Measurements from ENCODE around the gene POLR2E. TPM values are rescaled to one million over a fixed set of nuclear protein-coding genes. Genes with fewer than 3 reads are reported as not detected.

Gene POLR2E
- total and polyA plus RNA-seq, 2 of the 13 experiments (the other 11 are each of a cell fraction or from before 2014, with no cell fraction given): 140 to 272 TPM

DNA sequence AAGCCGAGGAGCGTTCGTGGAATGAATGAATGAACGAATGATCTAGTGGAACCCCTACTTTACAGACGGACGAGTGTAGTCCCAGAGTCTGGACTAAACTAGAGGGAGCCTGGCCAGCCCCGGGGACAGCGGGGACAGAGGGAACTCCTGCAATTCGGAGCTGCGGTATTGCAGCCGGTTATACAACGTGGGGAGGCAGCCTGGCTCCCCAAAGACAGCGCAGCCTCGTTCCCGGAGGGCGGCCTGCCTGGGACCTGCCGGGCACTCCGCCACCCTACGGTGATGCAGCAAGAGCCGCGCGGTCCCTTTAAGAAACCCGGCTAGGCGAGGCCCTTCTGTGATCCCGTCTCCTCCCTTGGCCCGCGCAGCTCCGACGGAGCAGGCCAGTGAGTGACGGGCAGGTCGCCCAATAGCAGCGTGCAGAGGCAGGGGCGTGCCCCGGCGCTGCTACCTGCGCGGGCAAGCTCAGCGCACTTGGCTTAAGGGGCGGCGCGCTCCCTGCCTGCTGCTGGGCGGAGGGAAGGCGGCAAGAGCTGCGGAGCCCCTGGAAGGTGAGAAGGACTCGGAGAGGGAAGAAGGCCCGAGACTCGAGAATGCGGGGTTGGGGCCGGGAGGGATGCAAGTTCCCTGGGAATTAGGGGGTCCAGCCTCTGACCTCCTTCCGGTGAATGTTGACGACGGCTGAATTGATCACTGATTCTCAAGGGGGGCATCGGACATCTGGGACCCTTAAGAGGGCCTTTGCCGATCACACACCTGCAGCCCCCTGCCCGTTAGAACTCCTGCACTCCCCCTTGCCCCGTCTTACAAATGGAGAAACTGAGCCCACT, 55.3 kb downstream of the POLR2E start, which contains the start of gene ABCA7 (continued):
- no peak for TF ChIP-seq FOXP1 (IDR thresholded peaks at IDR 0.05)
- TF ChIP-seq FOXP1 (CRISPR knock-in tag; IDR thresholded peaks at IDR 0.05): no peak
- TF ChIP-seq ZNF878 (CRISPR knock-in tag; IDR thresholded peaks at IDR 0.05): no peak
- TF ChIP-seq ZNF839 (CRISPR knock-in tag; IDR thresholded peaks at IDR 0.05; ENCODE audit: borderline replicate concordance): no peak
- TF ChIP-seq FOXK1 (CRISPR knock-in tag; IDR thresholded peaks at IDR 0.05; ENCODE audit: borderline replicate concordance, low read depth): peak; percentile 49; the same call in 1 of the 2 replicates
- no peak for TF ChIP-seq MZF1 (CRISPR knock-in tag; IDR thresholded peaks at IDR 0.05; ENCODE audit: borderline replicate concordance)
- peak; percentile 80 for TF ChIP-seq YEATS2 (CRISPR knock-in tag; IDR thresholded peaks at IDR 0.05; ENCODE audit: borderline replicate concordance)
- TF ChIP-seq STAT5B (CRISPR knock-in tag; IDR thresholded peaks at IDR 0.05): no peak
- TF ChIP-seq KLF13 (CRISPR knock-in tag; IDR thresholded peaks at IDR 0.05): 0 out of 2 replicates have a peak, but pooled peaks have one; percentile 51
- TF ChIP-seq SETDB1 (CRISPR knock-in tag; IDR thresholded peaks at IDR 0.05; ENCODE audit: borderline replicate concordance): no peak
- no peak; the same call in 1 of the 2 replicates for TF ChIP-seq ZNF225 (CRISPR knock-in tag; IDR thresholded peaks at IDR 0.05)
- peak; percentile 53; the same call in 1 of the 2 replicates for TF ChIP-seq ZNF547 (CRISPR knock-in tag; IDR thresholded peaks at IDR 0.05)
- no peak for TF ChIP-seq HMG20A (CRISPR knock-in tag; IDR thresholded peaks at IDR 0.05; ENCODE audit: borderline replicate concordance)
- TF ChIP-seq SYNCRIP (IDR thresholded peaks at IDR 0.05; ENCODE audit: insufficient read depth, low read depth, low read length): no peak
- no peak for TF ChIP-seq JUN (CRISPR knock-in tag; IDR thresholded peaks at IDR 0.05)
- no peak for TF ChIP-seq RFX3 (CRISPR knock-in tag; IDR thresholded peaks at IDR 0.05)
- TF ChIP-seq, protein P1, sequence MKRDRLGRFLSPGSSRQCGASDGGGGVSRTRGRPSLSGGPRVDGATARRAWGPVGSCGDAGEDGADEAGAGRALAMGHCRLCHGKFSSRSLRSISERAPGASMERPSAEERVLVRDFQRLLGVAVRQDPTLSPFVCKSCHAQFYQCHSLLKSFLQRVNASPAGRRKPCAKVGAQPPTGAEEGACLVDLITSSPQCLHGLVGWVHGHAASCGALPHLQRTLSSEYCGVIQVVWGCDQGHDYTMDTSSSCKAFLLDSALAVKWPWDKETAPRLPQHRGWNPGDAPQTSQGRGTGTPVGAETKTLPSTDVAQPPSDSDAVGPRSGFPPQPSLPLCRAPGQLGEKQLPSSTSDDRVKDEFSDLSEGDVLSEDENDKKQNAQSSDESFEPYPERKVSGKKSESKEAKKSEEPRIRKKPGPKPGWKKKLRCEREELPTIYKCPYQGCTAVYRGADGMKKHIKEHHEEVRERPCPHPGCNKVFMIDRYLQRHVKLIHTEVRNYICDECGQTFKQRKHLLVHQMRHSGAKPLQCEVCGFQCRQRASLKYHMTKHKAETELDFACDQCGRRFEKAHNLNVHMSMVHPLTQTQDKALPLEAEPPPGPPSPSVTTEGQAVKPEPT (CRISPR knock-in tag; IDR thresholded peaks at IDR 0.05; ENCODE audit: low read depth): peak; percentile 39; the same call in 1 of the 2 replicates
- TF ChIP-seq ELF4 (CRISPR knock-in tag; IDR thresholded peaks at IDR 0.05; ENCODE audit: borderline replicate concordance): no peak
- TF ChIP-seq ZNF616 (CRISPR knock-in tag; IDR thresholded peaks at IDR 0.05; ENCODE audit: low read depth): no peak
- TF ChIP-seq, protein P2, sequence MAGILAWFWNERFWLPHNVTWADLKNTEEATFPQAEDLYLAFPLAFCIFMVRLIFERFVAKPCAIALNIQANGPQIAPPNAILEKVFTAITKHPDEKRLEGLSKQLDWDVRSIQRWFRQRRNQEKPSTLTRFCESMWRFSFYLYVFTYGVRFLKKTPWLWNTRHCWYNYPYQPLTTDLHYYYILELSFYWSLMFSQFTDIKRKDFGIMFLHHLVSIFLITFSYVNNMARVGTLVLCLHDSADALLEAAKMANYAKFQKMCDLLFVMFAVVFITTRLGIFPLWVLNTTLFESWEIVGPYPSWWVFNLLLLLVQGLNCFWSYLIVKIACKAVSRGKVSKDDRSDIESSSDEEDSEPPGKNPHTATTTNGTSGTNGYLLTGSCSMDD (CRISPR knock-in tag; IDR thresholded peaks at IDR 0.05): no peak
- TF ChIP-seq MXD4 (CRISPR knock-in tag; IDR thresholded peaks at IDR 0.05): no peak
- TF ChIP-seq ZNF496 (CRISPR knock-in tag; IDR thresholded peaks at IDR 0.05; ENCODE audit: insufficient replicate concordance): no peak
- TF ChIP-seq, protein P3, sequence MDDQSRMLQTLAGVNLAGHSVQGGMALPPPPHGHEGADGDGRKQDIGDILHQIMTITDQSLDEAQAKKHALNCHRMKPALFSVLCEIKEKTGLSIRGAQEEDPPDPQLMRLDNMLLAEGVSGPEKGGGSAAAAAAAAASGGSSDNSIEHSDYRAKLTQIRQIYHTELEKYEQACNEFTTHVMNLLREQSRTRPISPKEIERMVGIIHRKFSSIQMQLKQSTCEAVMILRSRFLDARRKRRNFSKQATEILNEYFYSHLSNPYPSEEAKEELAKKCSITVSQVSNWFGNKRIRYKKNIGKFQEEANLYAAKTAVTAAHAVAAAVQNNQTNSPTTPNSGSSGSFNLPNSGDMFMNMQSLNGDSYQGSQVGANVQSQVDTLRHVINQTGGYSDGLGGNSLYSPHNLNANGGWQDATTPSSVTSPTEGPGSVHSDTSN (CRISPR knock-in tag; IDR thresholded peaks at IDR 0.05; ENCODE audit: borderline replicate concordance): peak; percentile 94; the same call in 1 of the 2 replicates
- no peak for TF ChIP-seq CEBPG (CRISPR knock-in tag; IDR thresholded peaks at IDR 0.05)
- no peak for TF ChIP-seq ZIK1 (CRISPR knock-in tag; IDR thresholded peaks at IDR 0.05; ENCODE audit: borderline replicate concordance, low read depth)
- TF ChIP-seq, protein P4, sequence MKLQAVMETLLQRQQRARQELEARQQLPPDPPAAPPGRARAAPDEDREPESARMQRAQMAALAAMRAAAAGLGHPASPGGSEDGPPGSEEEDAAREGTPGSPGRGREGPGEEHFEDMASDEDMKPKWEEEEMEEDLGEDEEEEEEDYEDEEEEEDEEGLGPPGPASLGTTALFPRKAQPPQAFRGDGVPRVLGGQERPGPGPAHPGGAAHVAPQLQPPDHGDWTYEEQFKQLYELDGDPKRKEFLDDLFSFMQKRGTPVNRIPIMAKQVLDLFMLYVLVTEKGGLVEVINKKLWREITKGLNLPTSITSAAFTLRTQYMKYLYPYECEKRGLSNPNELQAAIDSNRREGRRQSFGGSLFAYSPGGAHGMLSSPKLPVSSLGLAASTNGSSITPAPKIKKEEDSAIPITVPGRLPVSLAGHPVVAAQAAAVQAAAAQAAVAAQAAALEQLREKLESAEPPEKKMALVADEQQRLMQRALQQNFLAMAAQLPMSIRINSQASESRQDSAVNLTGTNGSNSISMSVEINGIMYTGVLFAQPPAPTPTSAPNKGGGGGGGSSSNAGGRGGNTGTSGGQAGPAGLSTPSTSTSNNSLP (IDR thresholded peaks at IDR 0.05; ENCODE audit: low read depth, low read length): no peak
